GM21825 (cell line): ENCODE data around the gene VPS13D.
"Not testable (repeated sequence)": the region's sequence is repeated elsewhere in the genome, so short reads cannot be mapped to it uniquely, and the experiment has no call there.

ENCODE experiments used
- ATAC-seq: cut with Tn5 transposase; IDR thresholded peaks from one replicate; pipeline ENCODE4 v1.9.1; 2021; ENCODE audit warnings: mild to moderate bottlenecking, moderate library complexity; ENCODE audit not compliant: unreplicated experiment

Gene VPS13D

DNA sequence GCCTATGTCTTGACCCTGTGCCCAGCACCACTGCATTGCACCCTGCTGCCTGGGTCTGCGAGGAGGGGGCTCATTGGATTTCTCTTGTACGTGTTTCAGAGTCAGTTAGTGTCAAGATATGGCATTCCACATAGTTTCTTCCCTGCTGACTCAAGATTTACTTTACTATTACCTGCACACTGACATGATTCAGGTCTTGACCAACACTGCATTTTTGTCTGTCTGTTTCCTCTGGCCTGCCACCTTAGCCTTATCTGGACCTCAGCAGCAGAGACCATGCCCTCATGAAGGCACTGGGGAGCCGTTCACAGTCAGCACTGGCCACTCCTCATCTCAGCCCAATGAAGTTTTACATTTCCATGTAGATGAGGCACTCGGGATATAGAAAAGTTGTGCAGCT is 232.8 kb downstream of the VPS13D start:
- ATAC-seq: no peak

GRCh38 chr1:12464045-12464461 is 234.2 kb downstream of the VPS13D start:
- no peak for ATAC-seq

GRCh38 chr1:12464598-12465056 is 234.8 kb downstream of the VPS13D start:
- no peak for ATAC-seq

- ATAC-seq: no peak
Measured at GRCh38 chr1:12465126-12465525, 235.3 kb downstream of the VPS13D start.

DNA sequence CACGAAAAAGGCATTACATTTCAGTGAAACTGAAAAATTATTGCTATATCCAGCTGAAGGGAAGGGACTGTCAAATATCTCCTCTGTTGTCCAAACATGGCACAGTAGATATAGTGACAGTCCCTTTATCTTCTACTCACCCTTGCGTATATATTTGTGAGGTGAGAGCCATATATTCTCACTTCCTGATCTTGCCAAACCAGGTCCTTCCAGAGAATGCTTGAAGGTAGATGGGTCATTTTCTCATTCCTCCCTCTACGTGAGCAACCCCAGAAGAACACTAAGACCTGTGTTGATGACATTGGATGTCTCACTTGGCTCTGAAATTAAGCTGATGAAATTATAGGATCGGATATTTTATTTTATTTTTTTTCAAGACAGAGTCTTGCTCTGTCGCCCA is 237.0 kb downstream of the VPS13D start:
- no peak for ATAC-seq

DNA sequence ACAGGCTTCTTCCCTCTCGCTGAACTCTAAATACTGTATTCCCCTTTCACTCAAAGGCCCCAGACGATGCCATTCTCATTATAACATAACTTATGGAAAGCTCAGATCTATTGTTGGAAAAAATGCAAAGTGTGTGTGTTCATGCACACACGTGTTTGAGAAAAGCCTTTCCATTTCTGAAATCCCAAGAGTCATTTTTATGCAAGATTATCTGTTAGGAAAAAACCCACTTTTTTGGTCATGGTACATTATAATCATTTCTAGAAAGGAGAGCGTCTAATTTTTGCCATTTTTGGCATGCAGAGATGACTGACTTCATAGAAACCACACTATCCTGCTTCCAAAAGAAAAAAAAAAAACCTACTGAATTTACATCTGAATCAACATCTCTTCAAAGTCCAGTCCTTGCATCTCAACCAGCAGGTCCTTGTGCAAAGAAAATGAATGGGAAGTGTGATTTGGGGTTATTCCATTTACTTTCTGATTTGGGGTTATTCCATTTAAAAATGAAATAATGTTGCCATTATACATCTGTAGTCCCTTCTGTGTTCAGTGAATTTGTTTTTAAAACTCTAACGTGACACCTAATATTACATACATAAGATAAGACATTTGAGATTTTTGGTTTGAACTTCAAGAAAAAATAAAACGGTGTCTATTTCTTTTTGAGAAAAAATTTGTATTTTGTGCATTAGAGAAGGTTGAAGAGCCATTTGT is 237.9 kb downstream of the VPS13D start:
- ATAC-seq: no peak

DNA sequence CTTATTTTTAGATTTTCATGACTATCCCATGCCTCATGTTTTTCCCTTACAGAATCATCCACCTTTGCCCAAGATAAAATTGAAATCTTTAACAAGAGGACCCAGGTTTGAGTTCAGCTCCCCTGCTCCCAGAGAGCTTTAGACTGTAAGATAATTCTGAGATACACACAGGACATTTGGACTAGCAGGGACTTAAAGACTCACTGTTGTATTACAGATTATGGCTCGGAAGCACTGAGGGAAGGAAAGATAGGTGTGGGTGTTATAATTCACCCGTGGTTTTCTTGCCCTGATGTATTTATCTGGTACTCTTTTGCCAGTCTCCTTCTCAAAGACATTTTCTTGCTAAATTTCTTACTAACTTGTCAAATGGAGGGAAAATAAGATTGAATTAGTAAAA is 238.5 kb downstream of the VPS13D start:
- ATAC-seq: no peak

DNA sequence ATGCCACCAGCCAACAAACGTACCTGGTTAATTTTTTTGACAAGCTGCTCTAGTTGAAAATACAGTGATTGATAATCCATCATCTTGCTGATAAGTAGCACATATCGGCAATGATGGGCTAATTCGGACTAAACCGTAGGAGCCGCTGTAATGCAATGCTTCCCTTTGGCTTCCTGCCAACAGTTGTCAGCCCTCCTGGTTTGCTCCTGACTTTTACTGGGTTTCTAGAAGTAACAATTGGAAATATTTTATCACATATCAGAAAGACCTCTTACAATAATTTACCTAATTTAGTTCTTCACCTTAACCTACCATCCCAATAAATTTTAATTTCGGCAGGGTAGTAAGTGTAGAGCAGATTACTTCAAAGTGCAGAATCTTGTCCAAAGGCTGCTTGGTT is 239.7 kb downstream of the VPS13D start:
- no peak for ATAC-seq

- ATAC-seq: no peak
Measured at GRCh38 chr1:12469990-12470389, 240.2 kb downstream of the VPS13D start.

- not testable (repeated sequence) for ATAC-seq
Measured at GRCh38 chr1:12470916-12471315, 241.1 kb downstream of the VPS13D start.

DNA sequence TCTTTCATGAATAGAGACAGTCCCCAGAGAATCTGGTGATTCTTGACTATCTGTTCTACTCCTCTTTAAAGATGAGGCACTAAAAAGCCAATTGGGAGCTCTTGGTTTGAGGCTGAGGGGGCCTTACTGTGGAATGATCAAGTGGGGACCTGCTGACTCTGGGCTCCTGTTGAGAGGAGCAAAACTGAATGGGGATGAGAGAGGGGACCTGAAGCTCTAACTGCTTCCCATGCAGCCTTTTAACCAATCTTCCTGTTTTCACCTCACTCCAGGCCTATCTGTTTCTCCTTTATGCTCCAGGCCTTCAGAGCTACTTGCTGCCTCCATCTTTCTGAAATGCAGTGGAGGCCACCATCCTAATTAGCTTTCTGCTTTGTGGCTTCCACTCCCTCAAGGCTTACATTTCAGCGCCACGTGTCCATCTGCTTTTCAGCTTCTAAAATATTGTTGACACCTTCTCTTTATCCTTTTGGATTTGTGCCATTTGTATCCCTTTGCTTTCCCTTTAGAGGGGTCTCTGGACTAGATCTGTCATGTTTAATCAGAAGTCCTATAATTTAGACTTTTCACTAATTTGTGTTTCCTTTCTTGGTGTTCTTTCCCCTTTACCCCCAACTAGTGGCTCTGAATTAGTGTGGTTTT is 242.4 kb downstream of the VPS13D start:
- no peak for ATAC-seq

GRCh38 chr1:12472798-12473551 is 243.1 kb downstream of the VPS13D start:
- ATAC-seq: no peak

GRCh38 chr1:12473596-12474362 is 243.9 kb downstream of the VPS13D start:
- ATAC-seq: no peak

DNA sequence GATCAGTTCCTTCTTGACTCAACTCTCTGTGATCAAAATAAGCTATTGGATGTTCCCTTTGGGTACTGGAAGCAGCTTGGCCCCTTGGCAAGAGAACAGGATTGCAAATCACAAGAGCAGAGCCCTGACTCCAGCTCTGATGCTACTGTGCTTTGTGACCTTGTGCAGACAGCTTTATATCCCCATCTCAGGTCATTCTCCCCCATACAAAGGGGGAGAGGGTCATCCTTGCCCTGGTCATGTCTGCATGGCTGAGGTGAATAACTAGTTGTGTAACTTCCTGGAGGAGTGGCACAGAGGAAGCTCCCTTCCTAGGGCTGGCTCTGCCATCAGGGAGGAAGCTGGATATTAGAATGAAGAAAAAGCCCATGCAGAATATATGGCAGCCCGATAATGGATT is 245.3 kb downstream of the VPS13D start:
- ATAC-seq: no peak

DNA sequence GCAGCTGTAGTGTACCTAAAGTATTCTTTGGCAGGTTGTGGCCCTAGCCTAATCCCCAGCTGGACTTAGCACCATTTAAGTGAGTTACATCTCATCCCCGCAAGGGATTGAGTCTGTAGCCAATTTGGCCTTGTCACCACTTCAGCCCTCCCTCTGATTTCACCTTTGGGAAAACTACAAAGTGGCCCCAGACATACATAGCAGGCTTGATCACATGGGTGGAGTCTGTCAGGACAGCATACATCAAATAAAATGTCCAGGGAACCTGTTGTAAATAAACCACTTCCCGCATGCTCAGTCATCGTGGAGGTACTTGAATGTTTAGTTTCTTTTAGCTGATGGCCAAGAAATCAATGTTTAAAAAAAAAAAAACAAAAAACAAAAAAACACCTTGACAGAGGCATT is 245.7 kb downstream of the VPS13D start:
- no peak for ATAC-seq

- no peak for ATAC-seq
Measured at GRCh38 chr1:12475947-12476346, 246.1 kb downstream of the VPS13D start.

- ATAC-seq: no peak
Measured at GRCh38 chr1:12477314-12477713, 247.5 kb downstream of the VPS13D start.

GRCh38 chr1:12477936-12478611 is 248.2 kb downstream of the VPS13D start:
- ATAC-seq: no peak

- no peak for ATAC-seq
Measured at GRCh38 chr1:12478612-12478985, 248.8 kb downstream of the VPS13D start.

DNA sequence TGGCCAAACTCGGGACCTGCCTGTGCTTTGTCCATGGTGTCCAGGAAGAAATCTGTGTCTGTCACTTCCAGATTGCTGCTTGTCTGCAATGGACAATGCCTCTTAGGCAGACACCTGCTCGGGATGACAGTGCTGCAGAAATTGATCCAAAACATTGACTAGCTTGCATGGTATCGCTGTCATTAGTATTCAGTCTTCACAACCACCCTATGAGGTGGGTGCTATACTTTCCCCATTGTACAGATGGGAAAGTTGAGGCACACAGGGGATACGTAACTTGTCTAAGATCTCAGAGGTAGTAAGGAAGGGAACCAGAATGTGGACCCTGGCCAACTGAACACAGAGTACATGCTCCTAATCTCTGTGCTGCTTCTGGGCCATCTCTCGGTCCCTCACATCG is 249.5 kb downstream of the VPS13D start:
- ATAC-seq: no peak

- ATAC-seq: no peak
Measured at GRCh38 chr1:12480041-12480440, 250.2 kb downstream of the VPS13D start.
